Neural progenitor cell (in vitro differentiated cells): Measurements from ENCODE around the gene WDR27. TPM values are rescaled to one million over a fixed set of nuclear protein-coding genes. Genes with fewer than 3 reads are reported as not detected.
A peak's percentile ranks its signal among the peaks of the same experiment; 100 is the strongest.

Source experiments
- DNase-seq: peaks from one replicate; pipeline ENCODE4 v3.0.0-alpha.2; 2016; ENCODE audit warnings: low spot score
- H2AFZ ChIP-seq: fragments of 200-600 bp; sonication (generic); replicated peaks from 2 replicates; pipeline ENCODE4 v1.6.1; 2016; ENCODE audit warnings: antibody characterized with exemption
- H3F3A ChIP-seq: fragments of 200-600 bp; sonication (generic); 2 replicates; pipeline ENCODE4 v1.6.1; 2016; ENCODE audit warnings: antibody characterized with exemption, low read depth
- H3K27ac ChIP-seq: fragments of 200-600 bp; sonication (generic); 2 replicates; pipeline ENCODE4 v1.5.1; 2016; ENCODE audit warnings: mild to moderate bottlenecking
- H3K27me3 ChIP-seq: fragments of 200-600 bp; sonication (generic); 2 replicates; pipeline ENCODE4 v1.6.1; 2016; ENCODE audit warnings: mild to moderate bottlenecking, moderate library complexity
- H3K36me3 ChIP-seq: fragments of 200-600 bp; sonication (generic); 2 replicates; pipeline ENCODE4 v1.5.1; 2016
- H3K4me1 ChIP-seq: fragments of 200-600 bp; sonication (generic); 2 replicates; pipeline ENCODE4 v1.6.1; 2016; ENCODE audit warnings: mixed run types
- H3K4me2 ChIP-seq: fragments of 200-600 bp; sonication (generic); 2 replicates; pipeline ENCODE4 v1.6.1; 2016
- H3K4me3 ChIP-seq: fragments of 200-600 bp; sonication (generic); 2 replicates; pipeline ENCODE4 v1.5.1; 2016
- H3K79me2 ChIP-seq: fragments of 200-600 bp; sonication (generic); 2 replicates; pipeline ENCODE4 v1.6.1; 2016; ENCODE audit warnings: low read depth
- H3K9ac ChIP-seq: fragments of 200-600 bp; sonication (generic); 2 replicates; pipeline ENCODE4 v1.6.1; 2016
- H3K9me3 ChIP-seq: fragments of 200-600 bp; sonication (generic); 2 replicates; pipeline ENCODE4 v1.5.1; 2016; ENCODE audit warnings: low read depth
- H4K20me1 ChIP-seq: fragments of 200-600 bp; sonication (generic); 2 replicates; pipeline ENCODE4 v1.6.1; 2016; ENCODE audit warnings: low read depth
- H3K27ac Mint-ChIP-seq: 3 replicates; pipeline ENCODE4 v1.8.0; 2021; ENCODE audit warnings: mixed read lengths
- H3K27me3 Mint-ChIP-seq: 2 replicates; pipeline ENCODE4 v1.8.0; 2022; ENCODE audit warnings: low read depth, mild to moderate bottlenecking, inconsistent platforms, moderate library complexity, mixed read lengths; ENCODE audit not compliant: insufficient read depth
- H3K36me3 Mint-ChIP-seq: 3 replicates; pipeline ENCODE4 v1.8.0; 2021; ENCODE audit warnings: mixed read lengths
- H3K4me1 Mint-ChIP-seq: 3 replicates; pipeline ENCODE4 v1.8.0; 2021; ENCODE audit warnings: mixed read lengths
- H3K4me3 Mint-ChIP-seq: 3 replicates; pipeline ENCODE4 v1.8.0; 2021; ENCODE audit warnings: mild to moderate bottlenecking, moderate library complexity, mixed read lengths
- H3K9me3 Mint-ChIP-seq: 3 replicates; pipeline ENCODE4 v1.8.0; 2020; ENCODE audit warnings: mixed read lengths
- CTCF ChIP-seq: fragments of 200-600 bp; sonication (generic); IDR thresholded peaks from 2 replicates; pipeline ENCODE4 v1.5.1; 2017; ENCODE audit warnings: antibody characterized with exemption, mild to moderate bottlenecking
- EZH2 ChIP-seq: fragments of 200-600 bp; sonication (generic); IDR thresholded peaks from 2 replicates; pipeline ENCODE4 v1.6.1; 2017; ENCODE audit warnings: antibody characterized with exemption, mild to moderate bottlenecking, moderate library complexity
- EZH2phosphoT487 ChIP-seq: fragments of 200-600 bp; sonication (generic); IDR thresholded peaks from 2 replicates; pipeline ENCODE4 v1.6.1; 2017; ENCODE audit warnings: antibody characterized with exemption
- total RNA-seq: library from RNA; depleted of rRNA; stranded (reverse); fragments of >200 nt; gene quantifications from 2 replicates; pipeline ENCODE4 v1.2.3, GENCODE V29; 2015; ENCODE audit warnings: low replicate concordance

Gene WDR27
- total RNA-seq, 1 donor from 2014 or later, result 69.0 TPM

DNA sequence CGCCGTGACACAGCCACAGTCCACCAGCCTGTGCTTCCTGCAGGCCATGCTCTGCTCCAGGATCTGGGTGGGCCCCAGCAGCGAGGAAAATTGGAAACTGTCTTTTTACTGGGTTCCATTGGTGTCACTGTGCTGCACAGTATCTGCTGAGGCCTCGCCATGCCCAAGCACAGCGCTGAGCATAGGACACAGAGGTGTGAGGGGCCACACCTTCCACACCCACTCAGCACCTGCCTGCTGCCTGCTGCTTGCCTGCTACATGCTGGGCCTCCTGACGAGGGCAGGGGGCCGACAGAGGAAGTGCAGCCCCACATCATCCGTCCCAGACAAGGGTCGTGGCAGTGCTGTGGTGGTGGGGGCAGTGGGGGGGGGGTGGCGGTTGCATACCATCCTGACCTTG lies 275.2 kb downstream of the WDR27 start:
- Histone ChIP-seq H3K9me3 (no peaks in the 10 kb centered on the region), H4K20me1 (no peaks in the 10 kb centered on the region), H3K36me3 (no peaks in the 10 kb centered on the region), H3K27me3 (no peaks in the 10 kb centered on the region), H3K4me3 (no peak overlapping the region), H2AFZ (no peak overlapping the region), H3K27ac (no peak overlapping the region), H3K79me2 (no peaks in the 10 kb centered on the region), H3K4me2 (no peak overlapping the region), H3F3A (peaks cover 22% of the 10 kb centered on the region), H3K9ac (no peak overlapping the region), H3K4me1 (peaks cover 23% of the 10 kb centered on the region)
- Mint-ChIP-seq H3K4me3 (peak overlapping the region; percentile 50), H3K27me3 (peaks cover 17% of the 10 kb centered on the region), H3K27ac (peak overlapping the region; percentile 86), H3K36me3 (peaks cover 19% of the 10 kb centered on the region), H3K4me1 (peaks cover 44% of the 10 kb centered on the region), H3K9me3 (peaks cover 40% of the 10 kb centered on the region)
- no peak for TF ChIP-seq EZH2
- no peak for TF ChIP-seq EZH2phosphoT487
- TF ChIP-seq CTCF, result no peak
- DNase-seq, result no peak

DNA sequence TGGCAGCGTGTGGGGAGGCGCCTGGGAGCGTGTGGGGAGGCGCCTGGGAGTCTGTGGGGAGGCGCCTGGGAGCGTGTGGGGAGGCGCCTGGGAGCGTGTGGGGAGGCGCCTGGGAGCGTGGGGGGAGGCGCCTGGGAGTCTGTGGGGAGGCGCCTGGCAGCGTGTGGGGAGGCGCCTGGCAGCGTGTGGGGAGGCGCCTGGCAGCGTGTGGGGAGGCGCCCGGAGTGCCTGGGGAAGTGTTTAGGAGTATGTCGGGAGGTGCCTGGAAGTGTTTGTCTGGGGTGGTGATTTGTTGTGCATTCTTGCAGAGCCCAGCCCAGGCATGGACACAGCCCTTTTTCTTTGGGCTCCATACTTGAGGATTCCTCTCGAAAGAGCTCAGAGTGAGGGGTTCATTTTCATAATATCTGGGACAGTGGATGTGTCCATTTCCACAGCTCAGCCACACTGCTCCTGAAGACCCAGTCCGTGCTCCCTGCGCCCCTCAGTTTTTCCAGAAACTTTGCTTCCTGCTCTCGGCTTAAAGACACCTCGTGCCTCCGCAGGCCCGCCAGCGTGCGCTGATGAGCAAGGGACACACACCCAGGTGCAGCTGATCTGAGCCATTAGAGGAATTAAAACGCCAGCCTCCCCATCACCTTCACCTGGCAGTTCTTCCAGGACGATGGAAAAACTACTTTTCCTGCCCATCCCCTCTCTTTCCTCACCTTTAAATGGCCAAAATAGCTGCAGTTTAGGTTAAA lies 276.0 kb downstream of the WDR27 start:
- H3K27ac Mint-ChIP-seq, result peak overlapping the region; percentile 86
- no peak overlapping the region for H3K9ac ChIP-seq
- H3K79me2 ChIP-seq, result no peaks in the 10 kb centered on the region
- TF ChIP-seq EZH2phosphoT487 (no peak), EZH2 (no peak), CTCF (no peak)
- H3K27me3 Mint-ChIP-seq, result peaks cover 17% of the 10 kb centered on the region
- no peak overlapping the region for H3K4me2 ChIP-seq
- peaks cover 15% of the 10 kb centered on the region for H3K36me3 Mint-ChIP-seq
- peak overlapping the region; percentile 50 for H3K4me3 Mint-ChIP-seq
- no peak for DNase-seq
- H3K4me1 ChIP-seq, result peaks cover 23% of the 10 kb centered on the region
- no peak overlapping the region for H3K4me3 ChIP-seq
- H3K9me3 Mint-ChIP-seq, result peaks cover 36% of the 10 kb centered on the region
- no peaks in the 10 kb centered on the region for H3K9me3 ChIP-seq
- H2AFZ ChIP-seq, result no peak overlapping the region
- no peaks in the 10 kb centered on the region for H3K36me3 ChIP-seq
- peaks cover 22% of the 10 kb centered on the region for H3F3A ChIP-seq
- H3K4me1 Mint-ChIP-seq, result peaks cover 45% of the 10 kb centered on the region
- no peak overlapping the region for H3K27ac ChIP-seq
- H3K27me3 ChIP-seq, result no peaks in the 10 kb centered on the region
- no peaks in the 10 kb centered on the region for H4K20me1 ChIP-seq

- Histone ChIP-seq H3K9me3 (no peaks in the 10 kb centered on the region), H3K27ac (no peak overlapping the region), H3K27me3 (no peaks in the 10 kb centered on the region), H3K79me2 (no peaks in the 10 kb centered on the region), H3K36me3 (no peaks in the 10 kb centered on the region), H4K20me1 (no peaks in the 10 kb centered on the region), H3K4me3 (no peak overlapping the region), H2AFZ (no peak overlapping the region), H3K9ac (no peak overlapping the region), H3K4me1 (peaks cover 23% of the 10 kb centered on the region), H3F3A (peaks cover 22% of the 10 kb centered on the region), H3K4me2 (no peak overlapping the region)
- no peak for TF ChIP-seq EZH2phosphoT487
- no peak for TF ChIP-seq EZH2
- no peak for TF ChIP-seq CTCF
- no peak overlapping the region for H3K4me3 Mint-ChIP-seq
- peaks cover 32% of the 10 kb centered on the region for H3K9me3 Mint-ChIP-seq
- peaks cover 50% of the 10 kb centered on the region for H3K4me1 Mint-ChIP-seq
- H3K27ac Mint-ChIP-seq, result peak overlapping the region; percentile 50
- H3K36me3 Mint-ChIP-seq, result peaks cover 12% of the 10 kb centered on the region
- no peak for DNase-seq
- peaks cover 17% of the 10 kb centered on the region for H3K27me3 Mint-ChIP-seq
Measured at GRCh38 chr6:169424821-169425240, 277.0 kb downstream of the WDR27 start.
